Karpas-422 (cell line): ENCODE results near the gene TENT4B. TPM values are rescaled to one million over a fixed set of nuclear protein-coding genes. Genes with fewer than 3 reads are reported as not detected.

Source experiments
- DNase-seq: peaks from one replicate; pipeline ENCODE4 v3.0.0-alpha.2; 2015
- H2AFZ ChIP-seq: fragments of 200-600 bp; sonication (generic); 2 replicates; pipeline ENCODE4 v1.6.1; 2014; ENCODE audit warnings: antibody characterized with exemption, low read length, mixed read lengths
- H3K27ac ChIP-seq: fragments of 200-600 bp; sonication (generic); 2 replicates; pipeline ENCODE4 v1.5.1; 2014; ENCODE audit warnings: mild to moderate bottlenecking, low read length, moderate library complexity
- H3K27me3 ChIP-seq: fragments of 200-600 bp; sonication (generic); 2 replicates; pipeline ENCODE4 v1.6.1; 2014; ENCODE audit warnings: low read length, mixed read lengths
- H3K36me3 ChIP-seq: fragments of 200-600 bp; sonication (generic); 2 replicates; pipeline ENCODE4 v1.6.1; 2014; ENCODE audit warnings: low read length, mixed read lengths; ENCODE audit not compliant: insufficient read depth
- H3K4me1 ChIP-seq: fragments of 200-600 bp; sonication (generic); 2 replicates; pipeline ENCODE4 v1.6.1; 2014; ENCODE audit warnings: mild to moderate bottlenecking, low read length, mixed read lengths
- H3K4me2 ChIP-seq: fragments of 200-600 bp; sonication (generic); 2 replicates; pipeline ENCODE4 v1.6.1; 2014; ENCODE audit warnings: low read length, low read depth, mild to moderate bottlenecking; ENCODE audit not compliant: poor library complexity, severe bottlenecking
- H3K4me3 ChIP-seq: fragments of 200-600 bp; sonication (generic); 2 replicates; pipeline ENCODE4 v1.5.1; 2014; ENCODE audit warnings: mild to moderate bottlenecking, antibody characterized with exemption, low read length, mixed read lengths
- H3K79me2 ChIP-seq: fragments of 200-600 bp; sonication (generic); 2 replicates; pipeline ENCODE4 v1.6.1; 2014; ENCODE audit warnings: mild to moderate bottlenecking, low read length, mixed read lengths
- H3K9ac ChIP-seq: fragments of 200-600 bp; sonication (generic); 2 replicates; pipeline ENCODE4 v1.6.0; 2014; ENCODE audit warnings: low read length
- H3K9me2 ChIP-seq: fragments of 200-600 bp; sonication (generic), shearing (Covaris generic); replicated peaks from 2 replicates; pipeline ENCODE4 v1.6.0; 2014; ENCODE audit warnings: mild to moderate bottlenecking, low read length, moderate library complexity; ENCODE audit not compliant: insufficient read depth
- H3K9me3 ChIP-seq: fragments of 300-700, 200-600 bp; sonication (generic); 2 replicates; pipeline ENCODE4 v1.6.1; 2014; ENCODE audit warnings: low read length, mixed read lengths
- H4K20me1 ChIP-seq: fragments of 200-600 bp; sonication (generic); 2 replicates; pipeline ENCODE4 v1.6.1; 2014; ENCODE audit warnings: mild to moderate bottlenecking, antibody characterized with exemption, low read length, low read depth; ENCODE audit not compliant: insufficient read depth
- total RNA-seq: library from RNA; depleted of rRNA; stranded (reverse); fragments of >200 nt; shearing (Covaris generic); gene quantifications from 2 replicates; pipeline ENCODE4 v1.2.3, GENCODE V29; 2014; ENCODE audit warnings: low replicate concordance

The TENT4B gene
- total RNA-seq, 1 experiment from 2014 or later = 5.2 TPM

DNA sequence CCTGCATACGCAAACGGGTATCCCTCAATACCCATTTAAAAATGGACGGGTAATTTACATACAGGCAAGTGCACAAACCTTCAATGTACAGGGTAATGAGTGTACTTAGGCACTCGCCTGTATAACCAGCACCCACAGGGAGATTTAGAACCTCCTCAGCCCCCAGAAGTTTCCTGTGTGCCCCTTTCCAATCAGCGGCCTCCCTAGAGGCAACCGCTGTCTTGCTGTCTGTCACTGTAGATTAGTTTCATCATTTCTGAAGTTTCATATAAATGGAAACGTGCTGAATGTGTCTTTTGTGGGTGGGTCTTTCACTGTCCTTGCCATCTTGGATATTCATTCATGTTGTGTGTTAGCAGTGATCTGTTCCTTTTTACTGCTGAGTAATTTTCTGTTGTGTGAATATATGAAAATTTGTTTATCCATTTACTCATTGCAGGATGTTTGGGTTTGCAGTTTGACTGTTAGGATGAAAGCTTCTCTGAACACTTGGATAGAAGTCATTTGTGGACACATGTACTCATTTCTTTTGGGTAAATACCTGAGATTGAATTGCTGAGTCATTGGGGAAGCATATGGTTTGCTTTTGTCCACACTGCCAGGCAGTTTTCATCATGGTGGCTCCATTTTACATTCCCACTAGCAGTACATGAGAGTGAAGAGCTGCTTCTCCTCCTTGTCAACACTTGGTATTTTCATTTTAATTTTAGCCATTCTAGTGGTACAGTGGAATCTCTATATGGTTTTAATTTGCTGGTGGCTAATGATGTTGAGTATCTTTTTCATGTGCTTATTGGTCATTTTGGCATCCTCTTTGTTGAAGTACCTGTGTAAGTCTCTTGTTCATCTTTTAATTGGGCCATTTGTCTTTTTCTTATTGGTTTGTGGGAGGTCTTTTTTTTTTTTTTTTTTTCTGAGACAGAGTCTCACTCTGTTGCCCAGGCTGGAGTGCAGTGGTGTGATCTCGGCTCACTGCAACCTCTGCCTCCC lies 111.1 kb downstream of the TENT4B start:
- no peak for DNase-seq
- Histone ChIP-seq H3K9ac (no peak overlapping the region), H3K27me3 (no peaks in the 10 kb centered on the region), H3K27ac (no peak overlapping the region), H3K36me3 (no peaks in the 10 kb centered on the region), H3K9me2 (no peaks in the 10 kb centered on the region), H3K79me2 (no peaks in the 10 kb centered on the region), H3K9me3 (no peaks in the 10 kb centered on the region), H3K4me1 (peaks cover 33% of the 10 kb centered on the region), H4K20me1 (no peaks in the 10 kb centered on the region), H3K4me3 (no peak overlapping the region), H2AFZ (0 out of 2 replicates have a peak overlapping the region, but pooled peaks have one; percentile 10), H3K4me2 (peak overlapping the region; percentile 5)

DNA sequence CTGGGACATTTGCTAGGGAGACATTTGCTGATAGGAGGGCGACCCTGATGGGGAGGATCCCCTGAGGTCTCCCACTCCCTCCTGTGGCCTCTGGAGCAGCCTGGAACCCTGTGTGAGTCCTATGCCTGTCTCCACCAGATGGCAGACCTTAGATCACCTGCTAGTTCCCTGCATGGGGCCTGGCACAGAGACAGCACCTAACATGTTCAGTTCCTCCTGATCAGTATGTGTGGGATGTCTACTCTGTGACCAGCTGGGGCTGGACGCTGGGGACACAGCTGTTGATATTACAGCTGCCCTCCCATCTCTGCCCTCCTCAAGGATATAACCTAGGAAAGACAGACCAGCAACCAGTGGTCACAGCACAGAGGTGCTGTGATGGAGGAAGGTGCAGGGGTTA lies 112.2 kb downstream of the TENT4B start:
- Histone ChIP-seq H3K4me1 (peaks cover 33% of the 10 kb centered on the region), H3K36me3 (no peaks in the 10 kb centered on the region), H3K9me2 (no peaks in the 10 kb centered on the region), H3K27me3 (no peaks in the 10 kb centered on the region), H3K9me3 (no peaks in the 10 kb centered on the region), H2AFZ (no peak overlapping the region), H3K4me3 (no peak overlapping the region), H3K79me2 (no peaks in the 10 kb centered on the region), H4K20me1 (no peaks in the 10 kb centered on the region), H3K27ac (no peak overlapping the region), H3K4me2 (no peak overlapping the region), H3K9ac (peak overlapping the region; percentile 78; the same call in 1 of the 2 replicates)
- DNase-seq = peak; percentile 62

DNA sequence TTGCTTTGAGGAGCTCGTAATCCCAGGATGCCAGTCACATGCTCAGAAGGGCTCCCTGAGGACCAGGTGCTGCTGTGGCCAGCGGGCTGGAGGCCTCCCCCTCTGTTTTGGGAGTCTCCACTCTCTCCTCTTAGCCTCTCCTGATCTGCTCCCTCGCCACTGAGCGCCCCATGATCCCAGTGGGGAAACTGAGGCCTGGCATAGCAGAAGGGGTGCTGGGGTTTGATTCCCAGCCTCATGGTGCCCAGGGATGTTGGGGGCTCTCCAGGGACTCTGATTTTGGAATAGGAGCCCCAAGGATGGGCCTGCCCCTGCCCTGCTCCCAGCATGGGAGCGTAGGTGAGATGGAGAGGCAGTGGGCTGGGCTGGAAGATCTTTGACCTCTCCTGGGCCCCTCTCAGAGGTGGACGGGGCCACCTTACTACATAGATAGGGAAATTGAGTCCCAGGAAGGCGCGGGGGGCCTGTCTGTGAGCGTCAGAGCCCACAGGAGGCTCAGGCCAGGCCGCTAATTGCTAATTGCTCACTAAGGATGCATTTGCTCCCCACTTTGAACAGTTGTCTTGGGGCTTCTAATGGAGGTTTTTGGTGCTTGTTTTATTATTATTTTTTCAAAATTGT lies 112.7 kb downstream of the TENT4B start:
- H3K36me3 ChIP-seq = no peaks in the 10 kb centered on the region
- no peak overlapping the region for H3K27ac ChIP-seq
- H3K79me2 ChIP-seq = no peaks in the 10 kb centered on the region
- peak overlapping the region; percentile 78 for H3K9ac ChIP-seq
- no peaks in the 10 kb centered on the region for H3K9me2 ChIP-seq
- no peak for DNase-seq
- H3K4me1 ChIP-seq = peaks cover 33% of the 10 kb centered on the region
- H3K9me3 ChIP-seq = no peaks in the 10 kb centered on the region
- H3K27me3 ChIP-seq = no peaks in the 10 kb centered on the region
- peak overlapping the region; percentile 83 for H3K4me2 ChIP-seq
- peak overlapping the region; percentile 79 for H2AFZ ChIP-seq
- peak overlapping the region; percentile 66; the same call in 1 of the 2 replicates for H3K4me3 ChIP-seq
- H4K20me1 ChIP-seq = no peaks in the 10 kb centered on the region

DNA sequence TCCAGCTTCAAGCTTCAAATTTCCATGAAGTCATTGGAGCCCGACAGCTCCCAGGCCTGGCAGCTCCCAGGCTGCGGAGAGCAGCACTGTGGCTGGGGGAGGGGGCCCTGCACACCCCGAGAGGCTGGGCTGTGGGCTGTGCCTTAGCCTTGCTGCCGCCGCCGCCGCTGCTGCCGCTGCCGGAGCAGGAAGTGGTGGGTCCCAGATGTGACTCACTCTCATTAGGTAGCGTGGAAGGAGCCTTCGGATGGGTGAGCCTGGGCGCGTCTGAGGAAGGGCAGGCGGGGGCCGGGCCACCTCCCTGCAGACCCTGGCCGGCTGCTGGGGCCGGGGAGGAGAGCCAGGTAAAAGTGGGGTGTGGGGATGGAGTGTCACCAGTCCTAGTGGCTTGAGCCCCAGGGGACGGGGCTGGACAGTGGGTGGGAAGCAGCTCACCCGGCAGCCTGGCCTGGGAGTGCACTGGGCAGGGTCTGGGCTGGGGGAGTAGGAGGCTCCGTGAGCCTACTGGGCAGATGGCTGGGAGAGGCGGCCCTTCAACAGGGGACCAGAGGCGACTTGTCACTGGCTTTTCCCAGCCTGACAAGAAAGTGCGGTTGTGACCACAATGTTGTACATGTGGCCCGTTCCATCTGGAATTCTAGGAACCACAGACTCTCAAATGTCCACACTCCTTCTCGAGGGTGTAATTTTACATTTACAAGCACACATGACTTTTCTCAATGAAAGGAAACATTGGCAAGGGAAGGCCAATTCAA lies 113.4 kb downstream of the TENT4B start, which contains the start of gene ADCY7:
Gene ADCY7 (plus strand): TSS at position 215 of the 755 bp plus-strand sequence. CDS start 21,629 bp downstream, outside the sequence.
- H3K4me2 ChIP-seq = peak within 1 kb of the TSS; percentile 83

DNA sequence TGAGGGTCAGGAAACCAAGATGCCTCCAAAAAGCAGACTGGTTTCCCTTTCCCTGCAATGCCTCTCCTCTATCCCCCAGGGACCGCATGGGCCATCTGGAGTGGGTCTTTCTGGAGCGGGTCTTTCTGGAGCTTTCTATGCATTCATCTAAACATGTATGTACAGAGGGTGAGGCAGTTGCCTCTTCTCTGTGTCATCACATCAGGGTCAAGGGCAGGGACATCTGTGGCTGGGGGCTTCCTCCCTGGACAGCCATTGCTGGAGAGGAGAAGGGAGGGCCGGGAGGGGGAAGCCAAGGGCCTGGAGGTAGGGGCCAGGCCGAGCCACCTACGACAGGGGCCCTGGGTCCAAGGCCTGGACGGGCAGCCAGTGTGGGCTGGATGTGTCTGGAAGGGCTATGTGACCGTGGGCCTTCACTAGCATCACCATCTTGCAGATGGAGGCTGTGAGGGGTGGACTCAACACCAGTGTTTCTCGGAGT lies 114.1 kb downstream of the TENT4B start:
- Histone ChIP-seq H2AFZ (no peak overlapping the region), H3K27ac (no peak overlapping the region), H3K9me2 (no peaks in the 10 kb centered on the region), H3K79me2 (no peaks in the 10 kb centered on the region), H3K27me3 (no peaks in the 10 kb centered on the region), H3K36me3 (no peaks in the 10 kb centered on the region), H3K9me3 (no peaks in the 10 kb centered on the region), H3K4me3 (peak overlapping the region; percentile 66), H3K4me2 (peak overlapping the region; percentile 83), H3K4me1 (peaks cover 33% of the 10 kb centered on the region), H3K9ac (peak overlapping the region; percentile 78), H4K20me1 (no peaks in the 10 kb centered on the region)
- no peak for DNase-seq

More for the DNA sequence above, 113.4 kb downstream of the TENT4B start, which contains the start of gene ADCY7:
- Histone ChIP-seq H3K4me3 (peak within 1 kb of the TSS; percentile 66), H3K9me2 (no peaks in the 10 kb centered on the region), H3K9ac (peak within 1 kb of the TSS; percentile 78), H3K27me3 (no peaks in the 10 kb centered on the region), H3K4me1 (peaks cover 33% of the 10 kb centered on the region), H4K20me1 (no peaks in the 10 kb centered on the region), H3K27ac (no peak within 1 kb of the TSS), H3K36me3 (no peaks in the 10 kb centered on the region), H3K9me3 (no peaks in the 10 kb centered on the region), H2AFZ (peak within 1 kb of the TSS; percentile 79), H3K79me2 (no peaks in the 10 kb centered on the region)
- DNase-seq = peak; percentile 91

DNA sequence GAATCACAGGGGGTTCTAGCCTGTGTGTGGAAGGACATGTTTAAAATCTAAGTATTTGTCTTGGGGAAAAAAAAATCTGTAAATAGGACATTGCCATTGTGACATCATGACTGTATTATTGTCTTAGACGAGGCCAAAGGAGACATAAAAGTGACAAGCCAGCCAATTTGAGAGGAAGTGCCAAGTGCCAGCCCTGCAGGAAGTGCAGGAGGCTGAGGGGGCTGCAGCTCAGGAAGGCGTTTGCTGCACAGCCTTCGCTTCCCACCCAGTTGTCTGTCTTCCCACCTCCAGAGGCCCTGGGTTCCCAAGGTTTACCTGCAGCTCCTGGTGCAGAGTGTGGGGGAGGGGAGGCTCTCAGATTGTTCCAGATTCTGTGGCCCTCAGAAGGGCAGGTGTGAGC lies 114.5 kb downstream of the TENT4B start:
- Histone ChIP-seq H3K9ac (peak overlapping the region; percentile 78; the same call in 1 of the 2 replicates), H3K36me3 (no peaks in the 10 kb centered on the region), H3K27ac (no peak overlapping the region), H3K4me3 (peak overlapping the region; percentile 66; the same call in 1 of the 2 replicates), H3K9me2 (no peaks in the 10 kb centered on the region), H3K9me3 (no peaks in the 10 kb centered on the region), H2AFZ (no peak overlapping the region), H3K4me2 (peak overlapping the region; percentile 83), H4K20me1 (no peaks in the 10 kb centered on the region), H3K27me3 (no peaks in the 10 kb centered on the region), H3K79me2 (no peaks in the 10 kb centered on the region), H3K4me1 (peaks cover 34% of the 10 kb centered on the region)
- no peak for DNase-seq

DNA sequence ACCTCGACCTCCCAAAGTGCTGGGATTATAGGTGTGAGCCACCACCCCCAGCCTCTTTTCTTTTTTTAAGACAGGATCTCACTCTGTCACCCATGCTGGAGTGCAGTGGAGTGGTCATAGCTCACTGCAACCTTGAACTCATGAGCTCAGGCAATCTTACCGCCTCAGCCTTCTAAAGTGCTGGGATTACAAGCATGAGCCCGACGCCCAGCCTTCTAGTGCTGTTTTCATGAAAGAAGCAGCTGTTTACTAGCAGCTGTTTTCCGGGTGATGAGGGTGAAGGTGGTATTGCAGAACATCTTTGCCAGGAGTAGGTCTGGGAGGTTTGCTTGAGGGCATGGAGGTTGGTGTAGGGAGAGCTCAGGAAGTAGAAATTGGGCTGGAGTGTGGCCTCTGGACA lies 115.2 kb downstream of the TENT4B start:
- no peak overlapping the region for H3K9ac ChIP-seq
- no peaks in the 10 kb centered on the region for H3K9me3 ChIP-seq
- peaks cover 41% of the 10 kb centered on the region for H3K4me1 ChIP-seq
- H3K36me3 ChIP-seq = no peaks in the 10 kb centered on the region
- no peaks in the 10 kb centered on the region for H3K27me3 ChIP-seq
- no peak overlapping the region for H3K27ac ChIP-seq
- H4K20me1 ChIP-seq = no peaks in the 10 kb centered on the region
- H3K9me2 ChIP-seq = no peaks in the 10 kb centered on the region
- H2AFZ ChIP-seq = no peak overlapping the region
- DNase-seq = no peak
- H3K4me2 ChIP-seq = no peak overlapping the region
- no peak overlapping the region for H3K4me3 ChIP-seq
- no peaks in the 10 kb centered on the region for H3K79me2 ChIP-seq
